ENCODE results near the gene TSPAN7.

- TF ChIP-seq CTCF (IDR thresholded peaks at IDR 0.05; ENCODE audit: insufficient read depth, low read length) (no peak), REST (IDR thresholded peaks at IDR 0.05; ENCODE audit: insufficient replicate concordance, low read depth) (no peak), POLR2AphosphoS5 (IDR thresholded peaks at IDR 0.05; ENCODE audit: low read depth) (no peak), GABPA (IDR thresholded peaks at IDR 0.05; ENCODE audit: low read depth) (no peak)
These were observed 53.1 kb downstream of the TSPAN7 start for GRCh38 chrX:38614485-38614884.
